ENCODE results near the gene COL5A1.
"Not testable (repeated sequence)": the region's sequence is repeated elsewhere in the genome, so short reads cannot be mapped to it uniquely, and the experiment has no call there.

COL5A1 gene

GRCh38 chr9:134710271-134710540 lies 68.6 kb downstream of the COL5A1 start:
- Histone ChIP-seq H3K27ac (ENCODE audit: low read length) (no peak overlapping the region), H4K20me1 (ENCODE audit: insufficient read depth, low read length) (no peaks in the 10 kb centered on the region)

GRCh38 chr9:134710901-134711300 lies 69.3 kb downstream of the COL5A1 start:
- H2AFZ ChIP-seq (ENCODE audit: low read depth, low read length): no peak overlapping the region
- H3K79me2 ChIP-seq (ENCODE audit: insufficient read depth, low read length): no peaks in the 10 kb centered on the region
- H3K9ac ChIP-seq (ENCODE audit: low read depth, low read length): no peak overlapping the region
- H3K9me3 ChIP-seq (ENCODE audit: insufficient read depth, low read length, severe bottlenecking): no peaks in the 10 kb centered on the region
- H3K4me2 ChIP-seq (ENCODE audit: insufficient read depth, low read length): no peak overlapping the region
- H4K20me1 ChIP-seq (ENCODE audit: insufficient read depth, low read length): no peaks in the 10 kb centered on the region
- no peaks in the 10 kb centered on the region for H3K36me3 ChIP-seq (ENCODE audit: insufficient read depth, low read length)
- H3K4me1 ChIP-seq (ENCODE audit: insufficient read depth, low read length): no peaks in the 10 kb centered on the region
- no peak for DNase-seq
- TF ChIP-seq EZH2 (IDR thresholded peaks at IDR 0.05; ENCODE audit: borderline replicate concordance, low read depth, low read length, severe bottlenecking): no peak
- TF ChIP-seq CTCF (IDR thresholded peaks at IDR 0.05; ENCODE audit: borderline replicate concordance, extremely low read depth, low read length, poor library complexity, severe bottlenecking): no peak
- no peak overlapping the region for H3K4me3 ChIP-seq (ENCODE audit: low read depth in 1 of 2, low read length in 2 of 2)
- H3K27ac ChIP-seq (ENCODE audit: low read length): no peak overlapping the region
- H3K27me3 ChIP-seq (ENCODE audit: insufficient read depth, low read length, poor library complexity): no peaks in the 10 kb centered on the region
- no peak for ATAC-seq (ENCODE audit: insufficient read depth, low read depth)

More at GRCh38 chr9:134710271-134710540, 68.6 kb downstream of the COL5A1 start:
- no peaks in the 10 kb centered on the region for H3K36me3 ChIP-seq (ENCODE audit: insufficient read depth, low read length)
- no peak for DNase-seq
- H3K9me3 ChIP-seq (ENCODE audit: insufficient read depth, low read length, severe bottlenecking): no peaks in the 10 kb centered on the region
- H3K9ac ChIP-seq (ENCODE audit: low read depth, low read length): no peak overlapping the region
- H3K4me1 ChIP-seq (ENCODE audit: insufficient read depth, low read length): no peaks in the 10 kb centered on the region
- no peaks in the 10 kb centered on the region for H3K79me2 ChIP-seq (ENCODE audit: insufficient read depth, low read length)
- H3K4me2 ChIP-seq (ENCODE audit: insufficient read depth, low read length): no peak overlapping the region
- TF ChIP-seq EZH2 (IDR thresholded peaks at IDR 0.05; ENCODE audit: borderline replicate concordance, low read depth, low read length, severe bottlenecking) (no peak), CTCF (IDR thresholded peaks at IDR 0.05; ENCODE audit: borderline replicate concordance, extremely low read depth, low read length, poor library complexity, severe bottlenecking) (no peak)
- no peak for ATAC-seq (ENCODE audit: insufficient read depth, low read depth)
- H2AFZ ChIP-seq (ENCODE audit: low read depth, low read length): no peak overlapping the region
- no peaks in the 10 kb centered on the region for H3K27me3 ChIP-seq (ENCODE audit: insufficient read depth, low read length, poor library complexity)
- H3K4me3 ChIP-seq (ENCODE audit: low read depth in 1 of 2, low read length in 2 of 2): no peak overlapping the region

- Histone ChIP-seq H3K79me2 (ENCODE audit: insufficient read depth, low read length) (no peaks in the 10 kb centered on the region), H3K4me1 (ENCODE audit: insufficient read depth, low read length) (no peaks in the 10 kb centered on the region), H2AFZ (ENCODE audit: low read depth, low read length) (no peak overlapping the region), H3K9ac (ENCODE audit: low read depth, low read length) (no peak overlapping the region), H4K20me1 (ENCODE audit: insufficient read depth, low read length) (no peaks in the 10 kb centered on the region), H3K27me3 (ENCODE audit: insufficient read depth, low read length, poor library complexity) (no peaks in the 10 kb centered on the region), H3K27ac (ENCODE audit: low read length) (no peak overlapping the region), H3K4me2 (ENCODE audit: insufficient read depth, low read length) (no peak overlapping the region), H3K36me3 (ENCODE audit: insufficient read depth, low read length) (no peaks in the 10 kb centered on the region), H3K4me3 (ENCODE audit: low read depth in 1 of 2, low read length in 2 of 2) (no peak overlapping the region), H3K9me3 (ENCODE audit: insufficient read depth, low read length, severe bottlenecking) (no peaks in the 10 kb centered on the region)
- TF ChIP-seq EZH2 (IDR thresholded peaks at IDR 0.05; ENCODE audit: borderline replicate concordance, low read depth, low read length, severe bottlenecking): no peak
- no peak for TF ChIP-seq CTCF (IDR thresholded peaks at IDR 0.05; ENCODE audit: borderline replicate concordance, extremely low read depth, low read length, poor library complexity, severe bottlenecking)
- DNase-seq (no peak), ATAC-seq (ENCODE audit: insufficient read depth, low read depth) (no peak)
Observed at GRCh38 chr9:134712243-134712642, 70.6 kb downstream of the COL5A1 start.

- H3K9me3 ChIP-seq (ENCODE audit: insufficient read depth, low read length, severe bottlenecking): no peaks in the 10 kb centered on the region
- H3K79me2 ChIP-seq (ENCODE audit: insufficient read depth, low read length): no peaks in the 10 kb centered on the region
- no peak overlapping the region for H3K4me3 ChIP-seq (ENCODE audit: low read depth in 1 of 2, low read length in 2 of 2)
- H3K4me2 ChIP-seq (ENCODE audit: insufficient read depth, low read length): no peak overlapping the region
- no peaks in the 10 kb centered on the region for H3K27me3 ChIP-seq (ENCODE audit: insufficient read depth, low read length, poor library complexity)
- DNase-seq (no peak), ATAC-seq (ENCODE audit: insufficient read depth, low read depth) (no peak)
- H3K27ac ChIP-seq (ENCODE audit: low read length): no peak overlapping the region
- H3K36me3 ChIP-seq (ENCODE audit: insufficient read depth, low read length): no peaks in the 10 kb centered on the region
- no peak overlapping the region for H2AFZ ChIP-seq (ENCODE audit: low read depth, low read length)
- H3K4me1 ChIP-seq (ENCODE audit: insufficient read depth, low read length): no peaks in the 10 kb centered on the region
- no peak overlapping the region for H3K9ac ChIP-seq (ENCODE audit: low read depth, low read length)
- no peak for TF ChIP-seq EZH2 (IDR thresholded peaks at IDR 0.05; ENCODE audit: borderline replicate concordance, low read depth, low read length, severe bottlenecking)
- no peak for TF ChIP-seq CTCF (IDR thresholded peaks at IDR 0.05; ENCODE audit: borderline replicate concordance, extremely low read depth, low read length, poor library complexity, severe bottlenecking)
- no peaks in the 10 kb centered on the region for H4K20me1 ChIP-seq (ENCODE audit: insufficient read depth, low read length)
Observed at GRCh38 chr9:134712926-134713325, 71.3 kb downstream of the COL5A1 start.

GRCh38 chr9:134715536-134715935 lies 73.9 kb downstream of the COL5A1 start:
- not testable (repeated sequence) for DNase-seq; ATAC-seq (ENCODE audit: insufficient read depth, low read depth); H3K36me3 ChIP-seq (ENCODE audit: insufficient read depth, low read length); H4K20me1 ChIP-seq (ENCODE audit: insufficient read depth, low read length); H3K4me1 ChIP-seq (ENCODE audit: insufficient read depth, low read length); H2AFZ ChIP-seq (ENCODE audit: low read depth, low read length); H3K79me2 ChIP-seq (ENCODE audit: insufficient read depth, low read length); H3K4me2 ChIP-seq (ENCODE audit: insufficient read depth, low read length); H3K27me3 ChIP-seq (ENCODE audit: insufficient read depth, low read length, poor library complexity); H3K4me3 ChIP-seq (ENCODE audit: low read depth in 1 of 2, low read length in 2 of 2); H3K9ac ChIP-seq (ENCODE audit: low read depth, low read length); H3K9me3 ChIP-seq (ENCODE audit: insufficient read depth, low read length, severe bottlenecking); H3K27ac ChIP-seq (ENCODE audit: low read length)

All from DND-41 (cell line).